HEK293 (cell line): Measurements from ENCODE around the gene CLN6.

ENCODE experiments used
- CTCF ChIA-PET: fragments of 350-600 bp; formaldehyde crosslinking; extraction: SDS; loops from one replicate; lab custom pipeline; 2021; ENCODE audit warnings: antibody characterized with exemption; lab: Yijun Ruan, JAX
- POLR2A ChIA-PET: fragments of 300-600 bp; formaldehyde crosslinking; extraction: SDS; loops from one replicate; lab custom pipeline; 2020; ENCODE audit warnings: antibody characterized with exemption, inconsistent platforms; lab: Yijun Ruan, JAX
- H3K27ac ChIP-seq: fragments of 200-500 bp; sonication (Bioruptor generic); 2 replicates; pipeline ENCODE4 v1.5.1; 2014; ENCODE audit warnings: low read depth, low read length, control low read depth, inconsistent platforms; ENCODE audit errors: extremely low read depth
- H3K36me3 ChIP-seq, 2 experiments: fragments of 200-500 bp in 1 of 2; sonication (Bioruptor generic) in 1 of 2; 1 replicate in 1 of 2; 2 replicates in 1 of 2; pipeline ENCODE4 v1.5.1; 2014 to 2017; ENCODE audit warnings: inconsistent platforms in 2 of 2, low read length in 2 of 2; ENCODE audit not compliant: control insufficient read depth in 2 of 2, insufficient read depth in 1 of 2
- H3K4me1 ChIP-seq: fragments of 200-500 bp; sonication (Bioruptor generic); 2 replicates; pipeline ENCODE4 v1.5.1; 2014; ENCODE audit warnings: mild to moderate bottlenecking, low read length, inconsistent platforms; ENCODE audit not compliant: control insufficient read depth, insufficient read depth
- H3K4me3 ChIP-seq: 2 replicates; pipeline ENCODE4 v1.5.1; 2011; ENCODE audit warnings: low read depth, mild to moderate bottlenecking, control low read depth, low read length, moderate library complexity
- H3K9me3 ChIP-seq: fragments of 200-500 bp; sonication (Bioruptor generic); 2 replicates; pipeline ENCODE4 v1.5.1; 2014; ENCODE audit warnings: low read depth, low read length, inconsistent platforms; ENCODE audit not compliant: control insufficient read depth, insufficient read depth
- BCL11B ChIP-seq: fragments of 450-650 bp; formaldehyde crosslinking; IDR thresholded peaks from 2 replicates; pipeline ENCODE4 v1.5.1; 2016; ENCODE audit warnings: low read depth, missing biosample characterization, missing genetic modification characterization
- FEZF1 ChIP-seq: fragments of 450-650 bp; formaldehyde crosslinking; IDR thresholded peaks from 2 replicates; pipeline ENCODE4 v1.5.1; 2016; ENCODE audit warnings: missing biosample characterization, missing genetic modification characterization
- HOXA7 ChIP-seq: sonication (generic); formaldehyde crosslinking; IDR thresholded peaks from 2 replicates; pipeline ENCODE4 v1.8.1; 2022; ENCODE audit warnings: missing genetic modification reagents, borderline replicate concordance
- KLF10 ChIP-seq: fragments of 450-650 bp; IDR thresholded peaks from 2 replicates; pipeline ENCODE4 v1.5.1; 2018; ENCODE audit warnings: missing biosample characterization, mild to moderate bottlenecking, missing genetic modification characterization
- WT1 ChIP-seq: fragments of 450-650 bp; formaldehyde crosslinking; IDR thresholded peaks from 2 replicates; pipeline ENCODE4 v1.5.1; 2016; ENCODE audit warnings: missing biosample characterization, missing genetic modification characterization
- ZNF211 ChIP-seq: fragments of 450-650 bp; formaldehyde crosslinking; IDR thresholded peaks from 2 replicates; pipeline ENCODE4 v1.5.1; 2016; ENCODE audit warnings: low read depth, missing biosample characterization, missing genetic modification characterization
- ZNF214 ChIP-seq: fragments of 450-650 bp; formaldehyde crosslinking; IDR thresholded peaks from 2 replicates; pipeline ENCODE4 v1.5.1; 2017; ENCODE audit warnings: missing biosample characterization, mild to moderate bottlenecking, missing genetic modification characterization, borderline replicate concordance
- ZNF558 ChIP-seq: fragments of 450-650 bp; formaldehyde crosslinking; IDR thresholded peaks from 2 replicates; pipeline ENCODE4 v1.5.1; 2016; ENCODE audit warnings: missing biosample characterization, missing genetic modification characterization
- ZNF600 ChIP-seq: fragments of 450-650 bp; formaldehyde crosslinking; IDR thresholded peaks from 2 replicates; pipeline ENCODE4 v1.5.1; 2016; ENCODE audit warnings: missing biosample characterization, missing genetic modification characterization
- ZNF621 ChIP-seq: fragments of 450-650 bp; formaldehyde crosslinking; IDR thresholded peaks from 2 replicates; pipeline ENCODE4 v1.5.1; 2017; ENCODE audit warnings: missing biosample characterization, missing genetic modification characterization
- ZNF629 ChIP-seq: fragments of 450-650 bp; formaldehyde crosslinking; IDR thresholded peaks from 2 replicates; pipeline ENCODE4 v1.5.1; 2017; ENCODE audit warnings: missing biosample characterization, missing genetic modification characterization
- ZNF664 ChIP-seq: fragments of 450-650 bp; formaldehyde crosslinking; IDR thresholded peaks from 2 replicates; pipeline ENCODE4 v1.5.1; 2016; ENCODE audit warnings: missing biosample characterization, missing genetic modification characterization
- ZXDB ChIP-seq: fragments of 450-650 bp; formaldehyde crosslinking; IDR thresholded peaks from 2 replicates; pipeline ENCODE4 v1.5.1; 2016; ENCODE audit warnings: missing biosample characterization, missing genetic modification characterization
- TF ChIP-seq, protein P1 (sequence below): fragments of 450-650 bp; formaldehyde crosslinking; IDR thresholded peaks from 2 replicates; pipeline ENCODE4 v1.5.1; 2017; ENCODE audit warnings: missing biosample characterization, missing genetic modification characterization
- TF ChIP-seq, protein P2 (sequence below): fragments of 450-650 bp; formaldehyde crosslinking; IDR thresholded peaks from 2 replicates; pipeline ENCODE4 v1.5.1; 2016; ENCODE audit warnings: missing biosample characterization, missing genetic modification characterization
- TF ChIP-seq, protein P3 (sequence below): fragments of 450-650 bp; formaldehyde crosslinking; IDR thresholded peaks from 2 replicates; pipeline ENCODE4 v1.5.1; 2016; ENCODE audit warnings: missing biosample characterization, missing genetic modification characterization
- TF ChIP-seq, protein P4 (sequence below): fragments of 450-650 bp; formaldehyde crosslinking; IDR thresholded peaks from 2 replicates; pipeline ENCODE4 v1.5.1; 2017; ENCODE audit warnings: missing biosample characterization, missing genetic modification characterization
- TF ChIP-seq, protein P5 (sequence below): fragments of 450-650 bp; IDR thresholded peaks from 2 replicates; pipeline ENCODE4 v1.5.1; 2018; ENCODE audit warnings: missing biosample characterization, missing genetic modification characterization

CLN6 gene

DNA sequence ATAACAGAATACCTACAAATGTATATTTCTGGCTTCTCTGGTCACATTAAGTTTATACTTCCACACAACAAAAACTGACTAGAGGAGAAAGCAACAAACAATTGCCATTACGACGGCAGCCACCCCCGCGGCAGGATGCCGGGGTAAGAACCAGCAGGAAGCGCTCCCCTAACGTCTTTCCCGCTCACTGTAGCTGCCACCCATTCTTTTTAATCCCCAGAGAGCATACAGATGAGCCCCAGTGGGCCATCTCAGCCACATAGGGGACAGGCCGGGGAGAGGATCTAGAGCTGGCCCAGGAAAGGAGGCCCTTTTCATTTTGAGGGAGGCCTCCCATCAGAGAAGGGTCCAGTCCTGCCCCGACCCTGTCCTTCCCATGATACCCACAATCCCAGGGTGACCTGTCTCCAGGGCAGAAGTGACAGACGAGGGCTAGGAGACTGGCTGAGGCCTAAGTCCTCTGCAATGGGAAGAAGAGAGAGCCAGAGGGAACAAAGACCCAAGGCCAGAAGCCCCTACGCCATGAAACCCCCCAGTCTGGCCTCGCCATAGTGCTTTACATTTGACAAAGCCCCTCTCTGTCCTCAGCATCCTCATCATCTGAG, 20.8 kb downstream of the CLN6 start:
- CTCF ChIA-PET = no interaction called here
- Histone ChIP-seq H3K4me1 (no peaks in the 10 kb centered on the region), H3K9me3 (no peaks in the 10 kb centered on the region), H3K36me3 (peaks cover 6 to 39% of the 10 kb centered on the region in 2 experiments; a peak in 2 of 3 replicates), H3K4me3 (no peak overlapping the region), H3K27ac (no peak overlapping the region)
- POLR2A ChIA-PET = no interaction called here
- TF ChIP-seq KLF10 (tag by site-specific recombination) = no peak
- TF ChIP-seq, protein P1, sequence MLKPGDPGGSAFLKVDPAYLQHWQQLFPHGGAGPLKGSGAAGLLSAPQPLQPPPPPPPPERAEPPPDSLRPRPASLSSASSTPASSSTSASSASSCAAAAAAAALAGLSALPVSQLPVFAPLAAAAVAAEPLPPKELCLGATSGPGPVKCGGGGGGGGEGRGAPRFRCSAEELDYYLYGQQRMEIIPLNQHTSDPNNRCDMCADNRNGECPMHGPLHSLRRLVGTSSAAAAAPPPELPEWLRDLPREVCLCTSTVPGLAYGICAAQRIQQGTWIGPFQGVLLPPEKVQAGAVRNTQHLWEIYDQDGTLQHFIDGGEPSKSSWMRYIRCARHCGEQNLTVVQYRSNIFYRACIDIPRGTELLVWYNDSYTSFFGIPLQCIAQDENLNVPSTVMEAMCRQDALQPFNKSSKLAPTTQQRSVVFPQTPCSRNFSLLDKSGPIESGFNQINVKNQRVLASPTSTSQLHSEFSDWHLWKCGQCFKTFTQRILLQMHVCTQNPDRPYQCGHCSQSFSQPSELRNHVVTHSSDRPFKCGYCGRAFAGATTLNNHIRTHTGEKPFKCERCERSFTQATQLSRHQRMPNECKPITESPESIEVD (tag by site-specific recombination) = no peak
- no peak for TF ChIP-seq ZNF664
- TF ChIP-seq FEZF1 = no peak
- no peak for TF ChIP-seq ZNF621 (tag by site-specific recombination)
- TF ChIP-seq ZNF629 (tag by site-specific recombination) = no peak
- no peak for TF ChIP-seq ZNF211
- TF ChIP-seq, protein P2, sequence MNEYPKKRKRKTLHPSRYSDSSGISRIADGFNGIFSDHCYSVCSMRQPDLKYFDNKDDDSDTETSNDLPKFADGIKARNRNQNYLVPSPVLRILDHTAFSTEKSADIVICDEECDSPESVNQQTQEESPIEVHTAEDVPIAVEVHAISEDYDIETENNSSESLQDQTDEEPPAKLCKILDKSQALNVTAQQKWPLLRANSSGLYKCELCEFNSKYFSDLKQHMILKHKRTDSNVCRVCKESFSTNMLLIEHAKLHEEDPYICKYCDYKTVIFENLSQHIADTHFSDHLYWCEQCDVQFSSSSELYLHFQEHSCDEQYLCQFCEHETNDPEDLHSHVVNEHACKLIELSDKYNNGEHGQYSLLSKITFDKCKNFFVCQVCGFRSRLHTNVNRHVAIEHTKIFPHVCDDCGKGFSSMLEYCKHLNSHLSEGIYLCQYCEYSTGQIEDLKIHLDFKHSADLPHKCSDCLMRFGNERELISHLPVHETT (tag by site-specific recombination) = no peak
- TF ChIP-seq WT1 (tag by site-specific recombination) = no peak
- TF ChIP-seq ZXDB (tag by site-specific recombination) = no peak
- no peak for TF ChIP-seq BCL11B (tag by site-specific recombination)
- no peak for TF ChIP-seq ZNF214 (tag by site-specific recombination)
- no peak for TF ChIP-seq ZNF558
- no peak for TF ChIP-seq ZNF600 (tag by site-specific recombination)
- TF ChIP-seq, protein P3, sequence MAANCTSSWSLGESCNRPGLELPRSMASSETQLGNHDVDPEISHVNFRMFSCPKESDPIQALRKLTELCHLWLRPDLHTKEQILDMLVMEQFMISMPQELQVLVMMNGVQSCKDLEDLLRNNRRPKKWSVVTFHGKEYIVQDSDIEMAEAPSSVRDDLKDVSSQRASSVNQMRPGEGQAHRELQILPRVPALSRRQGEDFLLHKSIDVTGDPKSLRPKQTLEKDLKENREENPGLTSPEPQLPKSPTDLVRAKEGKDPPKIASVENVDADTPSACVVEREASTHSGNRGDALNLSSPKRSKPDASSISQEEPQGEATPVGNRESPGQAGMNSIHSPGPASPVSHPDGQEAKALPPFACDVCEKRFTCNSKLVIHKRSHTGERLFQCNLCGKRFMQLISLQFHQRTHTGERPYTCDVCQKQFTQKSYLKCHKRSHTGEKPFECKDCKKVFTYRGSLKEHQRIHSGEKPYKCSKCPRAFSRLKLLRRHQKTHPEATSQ = no peak

DNA sequence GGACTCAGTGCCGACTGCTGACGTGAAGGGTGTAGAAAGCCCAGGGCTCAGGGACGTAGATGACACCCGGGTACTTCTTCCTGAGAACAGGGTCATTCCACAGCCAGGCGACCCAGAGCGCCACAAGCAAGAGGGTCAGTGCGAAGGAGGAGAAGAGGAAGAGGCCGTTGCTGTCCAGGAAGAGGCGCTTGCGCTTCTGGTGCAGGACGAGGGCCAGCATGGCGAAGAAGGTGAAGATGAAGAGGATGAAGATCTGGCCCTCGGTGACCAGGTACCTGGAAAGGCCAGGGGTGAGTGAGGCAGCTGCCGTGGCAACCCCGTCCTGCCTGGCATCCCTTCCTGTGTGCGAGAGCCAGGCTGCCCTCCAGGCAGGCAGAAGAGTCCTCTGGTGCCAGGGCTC, 21.4 kb downstream of the CLN6 start:
- TF ChIP-seq, protein P4, sequence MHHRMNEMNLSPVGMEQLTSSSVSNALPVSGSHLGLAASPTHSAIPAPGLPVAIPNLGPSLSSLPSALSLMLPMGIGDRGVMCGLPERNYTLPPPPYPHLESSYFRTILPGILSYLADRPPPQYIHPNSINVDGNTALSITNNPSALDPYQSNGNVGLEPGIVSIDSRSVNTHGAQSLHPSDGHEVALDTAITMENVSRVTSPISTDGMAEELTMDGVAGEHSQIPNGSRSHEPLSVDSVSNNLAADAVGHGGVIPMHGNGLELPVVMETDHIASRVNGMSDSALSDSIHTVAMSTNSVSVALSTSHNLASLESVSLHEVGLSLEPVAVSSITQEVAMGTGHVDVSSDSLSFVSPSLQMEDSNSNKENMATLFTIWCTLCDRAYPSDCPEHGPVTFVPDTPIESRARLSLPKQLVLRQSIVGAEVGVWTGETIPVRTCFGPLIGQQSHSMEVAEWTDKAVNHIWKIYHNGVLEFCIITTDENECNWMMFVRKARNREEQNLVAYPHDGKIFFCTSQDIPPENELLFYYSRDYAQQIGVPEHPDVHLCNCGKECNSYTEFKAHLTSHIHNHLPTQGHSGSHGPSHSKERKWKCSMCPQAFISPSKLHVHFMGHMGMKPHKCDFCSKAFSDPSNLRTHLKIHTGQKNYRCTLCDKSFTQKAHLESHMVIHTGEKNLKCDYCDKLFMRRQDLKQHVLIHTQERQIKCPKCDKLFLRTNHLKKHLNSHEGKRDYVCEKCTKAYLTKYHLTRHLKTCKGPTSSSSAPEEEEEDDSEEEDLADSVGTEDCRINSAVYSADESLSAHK = no peak
- TF ChIP-seq HOXA7 (CRISPR knock-in tag) (no peak), KLF10 (tag by site-specific recombination) (no peak)
- TF ChIP-seq, protein P5, sequence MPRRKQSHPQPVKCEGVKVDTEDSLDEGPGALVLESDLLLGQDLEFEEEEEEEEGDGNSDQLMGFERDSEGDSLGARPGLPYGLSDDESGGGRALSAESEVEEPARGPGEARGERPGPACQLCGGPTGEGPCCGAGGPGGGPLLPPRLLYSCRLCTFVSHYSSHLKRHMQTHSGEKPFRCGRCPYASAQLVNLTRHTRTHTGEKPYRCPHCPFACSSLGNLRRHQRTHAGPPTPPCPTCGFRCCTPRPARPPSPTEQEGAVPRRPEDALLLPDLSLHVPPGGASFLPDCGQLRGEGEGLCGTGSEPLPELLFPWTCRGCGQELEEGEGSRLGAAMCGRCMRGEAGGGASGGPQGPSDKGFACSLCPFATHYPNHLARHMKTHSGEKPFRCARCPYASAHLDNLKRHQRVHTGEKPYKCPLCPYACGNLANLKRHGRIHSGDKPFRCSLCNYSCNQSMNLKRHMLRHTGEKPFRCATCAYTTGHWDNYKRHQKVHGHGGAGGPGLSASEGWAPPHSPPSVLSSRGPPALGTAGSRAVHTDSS (tag by site-specific recombination) = peak; percentile 62
- TF ChIP-seq, all 188 proteins: peak for 1
- Histone ChIP-seq H3K9me3 (no peaks in the 10 kb centered on the region), H3K36me3 (peaks cover 6 to 37% of the 10 kb centered on the region in 2 experiments; a peak in 2 of 3 replicates), H3K4me1 (no peaks in the 10 kb centered on the region), H3K27ac (no peak overlapping the region), H3K4me3 (no peak overlapping the region)
- POLR2A ChIA-PET = no interaction called here
- CTCF ChIA-PET = no interaction called here
